C4-2B (cell line): ENCODE measurements around the gene TEKTIP1.

Experiments
- H3K27ac ChIP-seq: fragments of 450-650 bp; 2 replicates; pipeline ENCODE4 v1.5.1; 2017
- ZFX ChIP-seq: fragments of 450-650 bp; IDR thresholded peaks from 2 replicates; pipeline ENCODE4 v1.6.1; 2017
- TF ChIP-seq, protein P1 (sequence below): fragments of 450-650 bp; conservative IDR thresholded peaks from 2 replicates; pipeline ENCODE4 v1.5.1; 2017; ENCODE audit warnings: mild to moderate bottlenecking

The TEKTIP1 gene

GRCh38 chr19:3589439-3589838 is 50.5 kb downstream of the TEKTIP1 start:
- H3K27ac ChIP-seq: no peak overlapping the region
- TF ChIP-seq, protein P1, sequence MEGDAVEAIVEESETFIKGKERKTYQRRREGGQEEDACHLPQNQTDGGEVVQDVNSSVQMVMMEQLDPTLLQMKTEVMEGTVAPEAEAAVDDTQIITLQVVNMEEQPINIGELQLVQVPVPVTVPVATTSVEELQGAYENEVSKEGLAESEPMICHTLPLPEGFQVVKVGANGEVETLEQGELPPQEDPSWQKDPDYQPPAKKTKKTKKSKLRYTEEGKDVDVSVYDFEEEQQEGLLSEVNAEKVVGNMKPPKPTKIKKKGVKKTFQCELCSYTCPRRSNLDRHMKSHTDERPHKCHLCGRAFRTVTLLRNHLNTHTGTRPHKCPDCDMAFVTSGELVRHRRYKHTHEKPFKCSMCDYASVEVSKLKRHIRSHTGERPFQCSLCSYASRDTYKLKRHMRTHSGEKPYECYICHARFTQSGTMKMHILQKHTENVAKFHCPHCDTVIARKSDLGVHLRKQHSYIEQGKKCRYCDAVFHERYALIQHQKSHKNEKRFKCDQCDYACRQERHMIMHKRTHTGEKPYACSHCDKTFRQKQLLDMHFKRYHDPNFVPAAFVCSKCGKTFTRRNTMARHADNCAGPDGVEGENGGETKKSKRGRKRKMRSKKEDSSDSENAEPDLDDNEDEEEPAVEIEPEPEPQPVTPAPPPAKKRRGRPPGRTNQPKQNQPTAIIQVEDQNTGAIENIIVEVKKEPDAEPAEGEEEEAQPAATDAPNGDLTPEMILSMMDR: no peak
- no peak for TF ChIP-seq ZFX

GRCh38 chr19:3589949-3590348 is 51.0 kb downstream of the TEKTIP1 start:
- TF ChIP-seq, protein P1: no peak
- no peak for TF ChIP-seq ZFX
- H3K27ac ChIP-seq: no peak overlapping the region

DNA sequence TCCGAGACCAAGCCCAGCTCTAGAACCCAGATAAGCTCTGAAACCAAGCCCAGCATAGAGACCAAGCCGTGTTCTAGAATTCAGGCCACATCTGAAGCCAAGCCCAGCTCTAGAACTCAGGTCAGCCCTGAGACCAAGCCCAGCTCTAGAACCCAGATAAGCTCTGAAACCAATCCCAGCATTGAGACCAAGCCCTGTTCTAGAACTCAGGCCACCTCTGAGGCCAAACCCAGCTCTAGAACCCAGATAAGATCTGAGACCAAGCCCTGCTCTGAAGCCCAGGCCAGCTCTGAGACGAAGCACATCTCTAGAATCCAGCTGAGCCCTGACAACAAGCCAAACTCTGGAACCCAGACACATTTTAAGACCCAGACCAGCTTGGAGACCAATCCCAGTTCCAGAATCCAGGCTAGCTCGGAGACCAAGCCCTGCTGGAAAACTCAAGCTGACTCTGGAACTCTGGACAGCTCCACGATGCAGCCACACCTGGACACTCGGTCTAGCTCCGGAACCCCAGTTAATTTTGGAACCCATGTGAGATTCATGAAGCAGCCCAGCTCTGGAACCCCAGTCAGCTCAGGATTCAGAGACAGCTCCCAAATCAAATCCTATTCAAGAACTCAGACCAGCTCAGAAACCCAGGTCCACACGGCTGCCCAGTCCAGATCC is 52.2 kb downstream of the TEKTIP1 start:
- no peak overlapping the region for H3K27ac ChIP-seq
- TF ChIP-seq, protein P1: no peak
- TF ChIP-seq ZFX: no peak

DNA sequence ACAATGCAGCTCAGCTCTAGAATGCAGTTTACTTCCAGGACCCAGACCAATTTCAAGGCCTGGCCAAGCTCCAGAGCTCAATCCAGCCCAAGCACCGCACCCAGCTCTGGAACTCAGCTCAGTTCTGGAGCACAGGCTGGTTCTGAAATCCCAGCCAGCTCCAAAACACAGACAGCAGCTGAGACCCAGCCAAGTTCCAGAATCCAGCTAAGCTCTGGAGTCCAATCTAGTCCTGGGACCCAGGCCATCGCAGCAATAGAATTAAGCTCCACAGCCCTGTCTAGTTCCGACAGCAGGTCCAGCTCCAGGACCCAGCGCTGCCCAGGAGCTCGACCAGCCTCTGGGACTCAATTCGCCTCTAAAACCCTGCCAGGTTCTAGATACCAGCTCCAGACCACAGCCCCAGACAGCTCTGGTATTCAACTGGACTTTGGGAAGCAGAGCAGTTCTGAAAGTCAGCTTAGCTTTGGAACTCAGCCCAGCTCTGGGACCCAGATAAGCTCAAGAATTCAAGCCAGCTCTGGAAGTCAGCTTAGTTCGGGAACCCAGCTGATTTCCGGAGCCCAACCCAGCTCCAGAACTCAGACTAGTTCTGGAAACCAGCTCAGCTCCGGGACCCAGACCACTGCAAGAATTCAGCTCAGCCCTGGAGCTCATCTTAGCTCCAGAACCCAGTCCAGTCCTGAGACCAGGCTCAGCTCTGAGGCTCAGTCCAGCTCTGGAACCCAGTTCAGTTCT is 53.1 kb downstream of the TEKTIP1 start:
- no peak for TF ChIP-seq ZFX
- TF ChIP-seq, protein P1: no peak
- no peak overlapping the region for H3K27ac ChIP-seq

DNA sequence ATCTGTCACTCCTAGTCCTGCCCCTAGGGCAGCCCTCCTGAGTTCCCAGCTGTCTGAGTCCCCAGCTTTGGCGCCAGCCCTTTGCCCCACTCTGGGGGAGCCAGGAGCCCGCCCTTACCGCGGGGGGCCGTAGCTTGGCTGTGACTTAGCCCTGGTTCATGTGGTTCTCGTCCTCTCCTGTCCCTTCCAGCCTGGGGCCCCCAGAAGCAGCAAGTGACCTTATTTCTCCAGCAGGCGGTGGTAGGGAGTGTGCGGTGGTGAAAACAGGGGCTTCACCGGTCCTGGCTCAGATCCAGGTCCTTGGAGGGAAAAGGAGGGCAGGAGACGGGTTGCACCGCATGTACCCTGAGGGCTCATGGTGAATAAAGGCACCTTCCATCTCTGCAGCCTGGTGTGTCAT is 54.2 kb downstream of the TEKTIP1 start:
- no peak overlapping the region for H3K27ac ChIP-seq
- TF ChIP-seq ZFX: no peak
- TF ChIP-seq, protein P1: no peak
